ENCODE data around the gene SUSD4.

DNA sequence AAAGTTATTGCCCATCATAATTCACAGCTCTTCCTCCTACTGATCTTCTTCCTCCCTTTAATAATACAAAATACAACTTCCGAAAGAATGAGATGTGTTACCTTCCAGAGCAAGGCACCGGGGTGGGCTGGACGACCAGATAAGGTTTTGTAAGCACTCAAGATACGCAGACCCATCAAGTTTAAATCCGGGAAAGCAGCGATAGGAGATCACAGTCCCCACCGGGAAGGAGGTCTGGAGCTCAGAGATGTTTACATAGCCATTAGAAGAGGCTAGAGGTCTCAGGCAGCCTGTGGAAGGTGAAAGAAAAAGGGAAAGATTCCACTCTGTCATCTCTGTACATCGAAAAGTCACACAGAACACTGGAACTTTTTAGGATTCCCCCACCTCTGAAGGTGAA is 99.4 kb downstream of the SUSD4 start:
- TF ChIP-seq, protein P1, sequence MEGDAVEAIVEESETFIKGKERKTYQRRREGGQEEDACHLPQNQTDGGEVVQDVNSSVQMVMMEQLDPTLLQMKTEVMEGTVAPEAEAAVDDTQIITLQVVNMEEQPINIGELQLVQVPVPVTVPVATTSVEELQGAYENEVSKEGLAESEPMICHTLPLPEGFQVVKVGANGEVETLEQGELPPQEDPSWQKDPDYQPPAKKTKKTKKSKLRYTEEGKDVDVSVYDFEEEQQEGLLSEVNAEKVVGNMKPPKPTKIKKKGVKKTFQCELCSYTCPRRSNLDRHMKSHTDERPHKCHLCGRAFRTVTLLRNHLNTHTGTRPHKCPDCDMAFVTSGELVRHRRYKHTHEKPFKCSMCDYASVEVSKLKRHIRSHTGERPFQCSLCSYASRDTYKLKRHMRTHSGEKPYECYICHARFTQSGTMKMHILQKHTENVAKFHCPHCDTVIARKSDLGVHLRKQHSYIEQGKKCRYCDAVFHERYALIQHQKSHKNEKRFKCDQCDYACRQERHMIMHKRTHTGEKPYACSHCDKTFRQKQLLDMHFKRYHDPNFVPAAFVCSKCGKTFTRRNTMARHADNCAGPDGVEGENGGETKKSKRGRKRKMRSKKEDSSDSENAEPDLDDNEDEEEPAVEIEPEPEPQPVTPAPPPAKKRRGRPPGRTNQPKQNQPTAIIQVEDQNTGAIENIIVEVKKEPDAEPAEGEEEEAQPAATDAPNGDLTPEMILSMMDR (IDR thresholded peaks at IDR 0.05) = no peak
- no peak for TF ChIP-seq POLR2A (IDR thresholded peaks at IDR 0.05)

Measured in uterus (tissue), 2 donors.